Measurements from ENCODE around the gene HM13.

HM13 gene

GRCh38 chr20:31523361-31524283 is 9.4 kb downstream of the HM13 start:
- WGBS (ENCODE audit: extremely low coverage, insufficient coverage, insufficient read length), result no CpG with 5 or more reads among the region's 8 CpGs
- Histone ChIP-seq H3K79me2 (ENCODE audit: control insufficient read depth, insufficient read depth, low read length, poor library complexity) (no peaks in the 10 kb centered on the region), H2AFZ (ENCODE audit: insufficient read depth, low read length, poor library complexity) (no peak overlapping the region)

GRCh38 chr20:31527266-31527665 is 13.0 kb downstream of the HM13 start:
- no peak overlapping the region for H2BK120ac ChIP-seq (ENCODE audit: insufficient read depth, low read length, poor library complexity)
- H3K9me3 ChIP-seq (ENCODE audit: insufficient read depth, low read depth, low read length), result no peaks in the 10 kb centered on the region
- DNase-seq, result no peak
- H3K27me3 ChIP-seq (ENCODE audit: insufficient read depth, low read length), result no peaks in the 10 kb centered on the region
- H2BK5ac ChIP-seq (ENCODE audit: low read depth, low read length, poor library complexity), result no peak overlapping the region
- no peaks in the 10 kb centered on the region for H3K79me2 ChIP-seq (ENCODE audit: control insufficient read depth, insufficient read depth, low read length, poor library complexity)
- H2AK5ac ChIP-seq (ENCODE audit: low read length), result no peak overlapping the region
- H3K4me1 ChIP-seq (ENCODE audit: control insufficient read depth in 1 of 2, insufficient read depth in 2 of 2, low read length in 2 of 2), result no peaks in the 10 kb centered on the region
- peaks cover 42 to 59% of the 10 kb centered on the region in 2 experiments for H3K36me3 ChIP-seq (ENCODE audit: control insufficient read depth in 1 of 2, insufficient read depth in 2 of 2, low read length in 2 of 2)
- H3K79me1 ChIP-seq (ENCODE audit: low read length), result no peaks in the 10 kb centered on the region
- no peak overlapping the region for H3K18ac ChIP-seq (ENCODE audit: low read length)
- no peak overlapping the region for H3K27ac ChIP-seq (ENCODE audit: low read depth, low read length)
- no peak overlapping the region for H3K14ac ChIP-seq (ENCODE audit: low read length)
- H3K4ac ChIP-seq (ENCODE audit: low read depth, low read length), result no peak overlapping the region
- H2BK12ac ChIP-seq (ENCODE audit: low read length), result no peak overlapping the region
- H3K23ac ChIP-seq (ENCODE audit: low read length), result no peak overlapping the region
- H3K4me3 ChIP-seq (ENCODE audit: low read depth, low read length), result no peak overlapping the region
- H4K91ac ChIP-seq (ENCODE audit: low read depth, low read length), result no peak overlapping the region
- H4K12ac ChIP-seq (ENCODE audit: low read depth, low read length), result no peak overlapping the region
- H2AFZ ChIP-seq (ENCODE audit: insufficient read depth, low read length, poor library complexity), result no peak overlapping the region
- no peak overlapping the region for H3K4me2 ChIP-seq (ENCODE audit: low read length)
- WGBS (ENCODE audit: extremely low coverage, insufficient coverage, insufficient read length), result no CpG with 5 or more reads among the region's 6 CpGs
- no peak overlapping the region for H3K9ac ChIP-seq (ENCODE audit: low read length)
- no peak overlapping the region for H4K8ac ChIP-seq (ENCODE audit: low read depth, low read length)

More at GRCh38 chr20:31523361-31524283, 9.4 kb downstream of the HM13 start:
- Histone ChIP-seq H2AK5ac (ENCODE audit: low read length) (no peak overlapping the region), H3K27ac (ENCODE audit: low read depth, low read length) (no peak overlapping the region), H3K36me3 (ENCODE audit: control insufficient read depth in 1 of 2, insufficient read depth in 2 of 2, low read length in 2 of 2) (peaks cover 22 to 40% of the 10 kb centered on the region in 2 experiments), H3K9me3 (ENCODE audit: insufficient read depth, low read depth, low read length) (no peaks in the 10 kb centered on the region), H3K79me1 (ENCODE audit: low read length) (no peaks in the 10 kb centered on the region), H3K23ac (ENCODE audit: low read length) (no peak overlapping the region), H3K4me3 (ENCODE audit: low read depth, low read length) (no peak overlapping the region), H2BK5ac (ENCODE audit: low read depth, low read length, poor library complexity) (no peak overlapping the region), H3K4me1 (ENCODE audit: control insufficient read depth in 1 of 2, insufficient read depth in 2 of 2, low read length in 2 of 2) (peaks cover 0 to 3% of the 10 kb centered on the region in 2 experiments), H4K91ac (ENCODE audit: low read depth, low read length) (no peak overlapping the region), H3K27me3 (ENCODE audit: insufficient read depth, low read length) (no peaks in the 10 kb centered on the region), H2BK120ac (ENCODE audit: insufficient read depth, low read length, poor library complexity) (no peak overlapping the region), H3K9ac (ENCODE audit: low read length) (no peak overlapping the region), H2BK12ac (ENCODE audit: low read length) (no peak overlapping the region), H4K12ac (ENCODE audit: low read depth, low read length) (no peak overlapping the region), H4K8ac (ENCODE audit: low read depth, low read length) (no peak overlapping the region), H3K4ac (ENCODE audit: low read depth, low read length) (peak overlapping the region; percentile 13), H3K14ac (ENCODE audit: low read length) (no peak overlapping the region), H3K4me2 (ENCODE audit: low read length) (no peak overlapping the region), H3K18ac (ENCODE audit: low read length) (peak overlapping the region; percentile 31)
- DNase-seq, result peak; percentile 84 to 87

GRCh38 chr20:31535298-31535697 is 21.1 kb downstream of the HM13 start:
- no peak overlapping the region for H3K18ac ChIP-seq (ENCODE audit: low read length)
- H3K4me2 ChIP-seq (ENCODE audit: low read length), result no peak overlapping the region
- no peak overlapping the region for H3K23ac ChIP-seq (ENCODE audit: low read length)
- H3K9me3 ChIP-seq (ENCODE audit: insufficient read depth, low read depth, low read length), result peaks cover 2% of the 10 kb centered on the region
- no peak overlapping the region for H4K12ac ChIP-seq (ENCODE audit: low read depth, low read length)
- H2BK5ac ChIP-seq (ENCODE audit: low read depth, low read length, poor library complexity), result no peak overlapping the region
- H4K91ac ChIP-seq (ENCODE audit: low read depth, low read length), result no peak overlapping the region
- H3K4me1 ChIP-seq (ENCODE audit: control insufficient read depth in 1 of 2, insufficient read depth in 2 of 2, low read length in 2 of 2), result peaks cover 7 to 9% of the 10 kb centered on the region in 2 experiments
- peaks cover 62 to 82% of the 10 kb centered on the region in 2 experiments for H3K36me3 ChIP-seq (ENCODE audit: control insufficient read depth in 1 of 2, insufficient read depth in 2 of 2, low read length in 2 of 2)
- H3K27me3 ChIP-seq (ENCODE audit: insufficient read depth, low read length), result no peaks in the 10 kb centered on the region
- H2BK120ac ChIP-seq (ENCODE audit: insufficient read depth, low read length, poor library complexity), result no peak overlapping the region
- no peaks in the 10 kb centered on the region for H3K79me1 ChIP-seq (ENCODE audit: low read length)
- no peak overlapping the region for H2AFZ ChIP-seq (ENCODE audit: insufficient read depth, low read length, poor library complexity)
- H3K4me3 ChIP-seq (ENCODE audit: low read depth, low read length), result no peak overlapping the region
- no peak overlapping the region for H4K8ac ChIP-seq (ENCODE audit: low read depth, low read length)
- H3K79me2 ChIP-seq (ENCODE audit: control insufficient read depth, insufficient read depth, low read length, poor library complexity), result no peaks in the 10 kb centered on the region
- no peak for DNase-seq
- no peak overlapping the region for H3K27ac ChIP-seq (ENCODE audit: low read depth, low read length)
- no peak overlapping the region for H3K14ac ChIP-seq (ENCODE audit: low read length)
- H2AK5ac ChIP-seq (ENCODE audit: low read length), result no peak overlapping the region
- no peak overlapping the region for H2BK12ac ChIP-seq (ENCODE audit: low read length)
- H3K4ac ChIP-seq (ENCODE audit: low read depth, low read length), result no peak overlapping the region
- no peak overlapping the region for H3K9ac ChIP-seq (ENCODE audit: low read length)

- H3K4ac ChIP-seq (ENCODE audit: low read depth, low read length), result no peak overlapping the region
- H3K14ac ChIP-seq (ENCODE audit: low read length), result no peak overlapping the region
- H4K12ac ChIP-seq (ENCODE audit: low read depth, low read length), result no peak overlapping the region
- no peak overlapping the region for H2BK120ac ChIP-seq (ENCODE audit: insufficient read depth, low read length, poor library complexity)
- no peak overlapping the region for H3K27ac ChIP-seq (ENCODE audit: low read depth, low read length)
- H3K79me2 ChIP-seq (ENCODE audit: control insufficient read depth, insufficient read depth, low read length, poor library complexity), result no peaks in the 10 kb centered on the region
- H3K36me3 ChIP-seq (ENCODE audit: control insufficient read depth in 1 of 2, insufficient read depth in 2 of 2, low read length in 2 of 2), result peaks cover 60 to 74% of the 10 kb centered on the region in 2 experiments
- H3K4me3 ChIP-seq (ENCODE audit: low read depth, low read length), result no peak overlapping the region
- H3K79me1 ChIP-seq (ENCODE audit: low read length), result no peaks in the 10 kb centered on the region
- no peak for DNase-seq
- no peak overlapping the region for H3K18ac ChIP-seq (ENCODE audit: low read length)
- no peak overlapping the region for H3K9ac ChIP-seq (ENCODE audit: low read length)
- H2AFZ ChIP-seq (ENCODE audit: insufficient read depth, low read length, poor library complexity), result no peak overlapping the region
- no peak overlapping the region for H4K8ac ChIP-seq (ENCODE audit: low read depth, low read length)
- H2BK12ac ChIP-seq (ENCODE audit: low read length), result no peak overlapping the region
- no peak overlapping the region for H3K4me2 ChIP-seq (ENCODE audit: low read length)
- H3K27me3 ChIP-seq (ENCODE audit: insufficient read depth, low read length), result no peaks in the 10 kb centered on the region
- WGBS (ENCODE audit: extremely low coverage, insufficient coverage, insufficient read length), result no CpG with 5 or more reads among the region's 5 CpGs
- peaks cover 2% of the 10 kb centered on the region for H3K9me3 ChIP-seq (ENCODE audit: insufficient read depth, low read depth, low read length)
- peaks cover 7 to 9% of the 10 kb centered on the region in 2 experiments for H3K4me1 ChIP-seq (ENCODE audit: control insufficient read depth in 1 of 2, insufficient read depth in 2 of 2, low read length in 2 of 2)
- H4K91ac ChIP-seq (ENCODE audit: low read depth, low read length), result no peak overlapping the region
- no peak overlapping the region for H2BK5ac ChIP-seq (ENCODE audit: low read depth, low read length, poor library complexity)
- H3K23ac ChIP-seq (ENCODE audit: low read length), result no peak overlapping the region
- H2AK5ac ChIP-seq (ENCODE audit: low read length), result no peak overlapping the region
Measured at GRCh38 chr20:31536575-31536974, 22.3 kb downstream of the HM13 start.
